HCT116 (cell line): Measurements from ENCODE around the gene TMEM187. TPM values are rescaled to one million over a fixed set of nuclear protein-coding genes. Genes with fewer than 3 reads are reported as not detected.

Source experiments
- ATAC-seq: fragments of 200-7000 bp; cut with Tn5 transposase; 2 replicates; pipeline ENCODE4 v1.9.1; 2020; ENCODE audit warnings: mild to moderate bottlenecking, moderate library complexity
- Bru-seq: library from RNA; stranded (reverse); fragments of 400-500 nt; gene quantifications from one replicate; lab custom pipeline; 2021; lab: Mats Ljungman, UMichigan
- BruChase-seq, 2 experiments: library from RNA; stranded (reverse); fragments of 400-500 nt; gene quantifications; one replicate each; lab custom pipeline; 2021; lab: Mats Ljungman, UMichigan
- BruUV-seq: library from RNA; stranded (reverse); fragments of 400-500 nt; replicated peaks from 2 replicates; lab custom pipeline; 2021; lab: Mats Ljungman, UMichigan
- CTCF ChIA-PET: fragments of 300-600 bp; sonication (Branson Sonifier 250); formaldehyde crosslinking; loops from one replicate; lab custom pipeline; 2021; ENCODE audit warnings: antibody characterized with exemption; lab: Charles Lee
- POLR2A ChIA-PET: fragments of 300-600, 350-600 bp; sonication (Branson Sonifier 250); formaldehyde crosslinking; loops from one replicate; lab custom pipeline; 2021; ENCODE audit warnings: antibody characterized with exemption; lab: Charles Lee
- RAD21 ChIA-PET, 2 experiments: fragments of 300-600 bp; sonication (Branson Sonifier 250); formaldehyde crosslinking; loops; one replicate each; lab custom pipeline; 2023; ENCODE audit warnings: low total read pairs in 2 of 2; ENCODE audit not compliant: uncharacterized antibody in 2 of 2, unreplicated experiment in 2 of 2, low non-redundant PET in 1 of 2; lab: Charles Lee
- DNase-seq: peaks from one replicate; pipeline ENCODE4 v3.0.0-alpha.2; 2010; ENCODE audit warnings: low read depth, low spot score
- H2AFZ ChIP-seq: fragments of 200-600 bp; shearing (Covaris generic), sonication (generic); 2 replicates; pipeline ENCODE4 v1.6.1; 2017; ENCODE audit warnings: low read depth, mixed run types, mixed read lengths, antibody characterized with exemption, low read length; ENCODE audit not compliant: poor library complexity, severe bottlenecking
- H3K27ac ChIP-seq: 2 replicates; pipeline ENCODE4 v1.5.1; 2012; ENCODE audit warnings: low read depth, low read length
- H3K27me3 ChIP-seq: fragments of 200-600 bp; sonication (generic); 2 replicates; pipeline ENCODE4 v1.6.1; 2016; ENCODE audit warnings: mixed run types, low read length, mixed read lengths; ENCODE audit not compliant: insufficient read depth
- H3K36me3 ChIP-seq, 2 experiments: fragments of 200-500 bp in 1 of 2; fragments of 200-600 bp in 1 of 2; sonication (Bioruptor generic) in 1 of 2; sonication (generic) in 1 of 2; 2 replicates each; pipeline versions ENCODE4 v1.5.1 to v1.6.1; 2014 to 2016; ENCODE audit warnings: low read length in 2 of 2, inconsistent platforms in 1 of 2, mixed read lengths in 1 of 2, mixed run types in 1 of 2; ENCODE audit not compliant: insufficient read depth in 2 of 2, control insufficient read depth in 1 of 2
- H3K4me1 ChIP-seq, 2 experiments: fragments of 200-600 bp in 1 of 2; sonication (generic) in 1 of 2; 2 replicates each; pipeline versions ENCODE4 v1.5.1 to v1.6.1; 2012 to 2017; ENCODE audit warnings: low read length in 2 of 2, inconsistent platforms in 1 of 2, mild to moderate bottlenecking in 1 of 2, mixed read lengths in 1 of 2, mixed run types in 1 of 2, moderate library complexity in 1 of 2; ENCODE audit not compliant: insufficient read depth in 2 of 2, control insufficient read depth in 1 of 2
- H3K4me2 ChIP-seq: fragments of 200-600 bp; sonication (generic); 2 replicates; pipeline ENCODE4 v1.6.1; 2017; ENCODE audit warnings: mixed run types, low read length, mixed read lengths
- H3K4me3 ChIP-seq, 2 experiments: fragments of 200-600 bp in 1 of 2; sonication (generic) in 1 of 2; replicated peaks in 1 of 2; 2 replicates each; pipeline ENCODE4 v1.5.1; 2011 to 2016; ENCODE audit warnings: low read length in 2 of 2, control low read depth in 1 of 2, low read depth in 1 of 2, mild to moderate bottlenecking in 1 of 2, mixed read lengths in 1 of 2, mixed run types in 1 of 2
- H3K79me2 ChIP-seq: fragments of 200-600 bp; sonication (generic); 2 replicates; pipeline ENCODE4 v1.6.1; 2017; ENCODE audit warnings: mild to moderate bottlenecking, mixed run types, low read length, moderate library complexity, mixed read lengths; ENCODE audit not compliant: insufficient read depth
- H3K9ac ChIP-seq: fragments of 200-600 bp; sonication (generic); 2 replicates; pipeline ENCODE4 v1.6.1; 2016; ENCODE audit warnings: low read length, mixed read lengths
- H3K9me2 ChIP-seq: fragments of 200-600 bp; sonication (generic), shearing (Covaris generic); 2 replicates; pipeline ENCODE4 v1.6.1; 2017; ENCODE audit warnings: mixed run types, mild to moderate bottlenecking, moderate library complexity; ENCODE audit not compliant: insufficient read depth
- H3K9me3 ChIP-seq, 2 experiments: fragments of 200-500 bp in 1 of 2; fragments of 200-600 bp in 1 of 2; sonication (Bioruptor generic) in 1 of 2; sonication (generic) in 1 of 2; 2 replicates each; pipeline ENCODE4 v1.6.1; 2014 to 2017; ENCODE audit warnings: low read length in 2 of 2, mixed read lengths in 2 of 2, inconsistent platforms in 1 of 2, low read depth in 1 of 2, mild to moderate bottlenecking in 1 of 2, mixed run types in 1 of 2, moderate library complexity in 1 of 2; ENCODE audit not compliant: control insufficient read depth in 1 of 2, insufficient read depth in 1 of 2
- H4K20me1 ChIP-seq: fragments of 200-600 bp; sonication (generic), shearing (Covaris generic); 2 replicates; pipeline ENCODE4 v1.6.1; 2017; ENCODE audit warnings: mixed run types, mild to moderate bottlenecking, moderate library complexity; ENCODE audit not compliant: insufficient read depth
- EZH2 ChIP-seq: fragments of 200-600 bp; sonication (generic); IDR thresholded peaks from 2 replicates; pipeline ENCODE4 v1.6.1; 2017; ENCODE audit warnings: antibody characterized with exemption, mixed run types
- POLR2A ChIP-seq: IDR thresholded peaks from 2 replicates; pipeline ENCODE4 v1.7.0; 2011; ENCODE audit warnings: borderline replicate concordance; ENCODE audit not compliant: insufficient read depth, insufficient read length; ENCODE audit errors: extremely low read depth
- POLR2AphosphoS5 ChIP-seq: IDR thresholded peaks from 2 replicates; pipeline ENCODE4 v1.6.1; 2011; ENCODE audit warnings: mild to moderate bottlenecking, low read depth, low read length, moderate library complexity
- ZFX ChIP-seq: fragments of 450-650 bp; IDR thresholded peaks from 2 replicates; pipeline ENCODE4 v1.6.1; 2017
- intact Hi-C: fragments of 100-400 bp; cut with micrococcal nuclease; formaldehyde crosslinking; loops from 2 replicates; pipeline ENCODE4 v1.10.0; 2022
- long read RNA-seq: library from polyadenylated mRNA; unstranded; transcript quantifications from one replicate; pipeline ENCODE4 v2.0.0, GENCODE V29; 2021; ENCODE audit not compliant: unreplicated experiment
- polyA plus RNA-seq: library from polyadenylated mRNA; unstranded; fragments of >200 nt; gene quantifications from 2 replicates; pipeline ENCODE4 v1.2.1, GENCODE V29; 2012; ENCODE audit warnings: missing spikeins
- total RNA-seq: library from RNA; stranded (reverse); gene quantifications from one replicate; pipeline ENCODE4 v1.2.1, GENCODE V29; 2021; ENCODE audit not compliant: unreplicated experiment

Gene TMEM187, protein sequence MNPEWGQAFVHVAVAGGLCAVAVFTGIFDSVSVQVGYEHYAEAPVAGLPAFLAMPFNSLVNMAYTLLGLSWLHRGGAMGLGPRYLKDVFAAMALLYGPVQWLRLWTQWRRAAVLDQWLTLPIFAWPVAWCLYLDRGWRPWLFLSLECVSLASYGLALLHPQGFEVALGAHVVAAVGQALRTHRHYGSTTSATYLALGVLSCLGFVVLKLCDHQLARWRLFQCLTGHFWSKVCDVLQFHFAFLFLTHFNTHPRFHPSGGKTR
- 12.6 TPM for total RNA-seq
- 7.5 and 9.6 TPM in 2 replicates for polyA plus RNA-seq
- Bru-seq, nascent RNA = percentile 49 among the genes with signal in this experiment
- percentile 43 among the genes with signal in this experiment for BruChase-seq, experiment 1, labeled RNA remaining after a 6-hour chase
- percentile 54 among the genes with signal in this experiment for BruChase-seq, experiment 2, labeled RNA remaining after a 2-hour chase
- long read RNA-seq, transcript TMEM187-201 (2 exons, 1,880 nt) = major isoform, 19 of 23 reads
- long read RNA-seq, partial matches to known transcripts = 0 of 23 reads
- long read RNA-seq, other reads (novel, unspliced or antisense) = 4 of 23 reads

DNA sequence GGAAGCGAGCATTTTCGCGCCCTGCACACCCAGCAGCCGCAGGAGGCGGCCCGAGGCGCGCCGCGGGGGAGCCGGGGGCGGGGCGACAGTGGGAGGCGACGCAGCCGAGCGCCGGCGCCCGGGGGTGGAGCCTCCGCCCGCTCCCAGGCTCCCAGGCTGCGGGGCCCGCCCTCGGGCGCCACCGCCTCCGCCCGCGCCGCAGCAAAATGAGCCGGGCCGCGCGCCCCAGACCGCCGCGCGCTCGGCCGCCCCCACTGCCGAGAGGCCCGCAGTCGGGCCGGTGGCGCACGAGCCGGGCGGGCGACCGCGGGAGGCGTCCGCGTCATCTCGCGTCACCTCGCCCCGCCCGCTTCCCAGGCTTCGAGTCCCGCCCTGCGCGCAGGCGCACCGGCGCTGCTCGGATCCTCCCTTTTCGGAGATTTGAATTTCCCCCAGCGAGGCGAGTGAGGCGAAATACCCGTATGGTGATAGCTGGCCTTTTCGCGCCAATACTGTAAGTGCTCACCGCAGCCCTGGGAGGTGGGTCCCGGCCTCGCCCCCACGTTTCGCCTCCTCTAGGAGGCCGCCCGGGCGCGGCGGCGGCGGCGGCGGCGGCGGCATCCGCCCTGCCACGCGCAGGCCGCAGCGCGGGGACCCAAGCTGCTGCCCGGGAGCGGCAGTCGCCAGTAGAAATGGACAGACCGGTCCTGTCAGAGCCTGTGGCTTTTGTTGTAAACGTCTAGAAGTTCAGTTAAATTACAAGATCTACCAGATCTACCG is at the start of gene TMEM187:
Gene TMEM187, plus strand, starts transcription at position 387 of the 759 bp plus-strand sequence. CDS start 9,309 bp downstream, outside the sequence.
- ChIA-PET CTCF (no interaction called here), POLR2A (interaction anchor here (1.3 to 2.0 kb wide), 2 partner anchors 25 to 47 kb away, joined by 3 to 5 read pairs; partner anchors contain the start of gene ARHGAP4), RAD21 (no interaction called here)
- no peaks in the 10 kb centered on the region for H3K9me2 ChIP-seq
- peak within 1 kb of the TSS; percentile 90 for H3K27ac ChIP-seq
- H2AFZ ChIP-seq = no peak within 1 kb of the TSS
- intact Hi-C loops = loop anchor here (10.0 kb wide), 1 partner anchor 422 kb away; the partner anchor contains the start of gene RPL10
- TF ChIP-seq ZFX (peak; percentile 60; the same call in 1 of the 2 replicates), POLR2AphosphoS5 (peak; percentile 43; the same call in 1 of the 2 replicates), POLR2A (peak; percentile 46), EZH2 (no peak)
- no peaks in the 10 kb centered on the region for H4K20me1 ChIP-seq
- ATAC-seq = peak; percentile 66
- H3K79me2 ChIP-seq = peaks cover 46% of the 10 kb centered on the region
- H3K9ac ChIP-seq = peak within 1 kb of the TSS; percentile 99
- H3K4me2 ChIP-seq = peak within 1 kb of the TSS; percentile 85
- DNase-seq = peak; percentile 76
- no TSS peak for BruUV-seq
- H3K4me3 ChIP-seq = peak within 1 kb of the TSS; percentile 75 to 78
- peaks cover 12 to 28% of the 10 kb centered on the region in 2 experiments for H3K4me1 ChIP-seq
- peaks cover 0 to 11% of the 10 kb centered on the region in 2 experiments; a peak in 1 of 4 replicates for H3K36me3 ChIP-seq
- H3K9me3 ChIP-seq = no peaks in the 10 kb centered on the region
- no peaks in the 10 kb centered on the region for H3K27me3 ChIP-seq
